Trophoblast cell (in vitro differentiated cells and primary cell): ENCODE results near the gene MAMLD1.

Experiments
- DNase-seq, 2 donors: peaks; one replicate each; pipeline ENCODE4 v3.0.0-alpha.2; 2016
- H2AFZ ChIP-seq: 2 replicates; pipeline ENCODE4 v1.6.1; 2013; ENCODE audit warnings: low read length, moderate library complexity, mild to moderate bottlenecking; ENCODE audit not compliant: insufficient read depth, poor library complexity
- H2AK5ac ChIP-seq: 2 replicates; pipeline ENCODE4 v1.6.1; 2013; ENCODE audit warnings: mild to moderate bottlenecking, low read length
- H2BK120ac ChIP-seq: 2 replicates; pipeline ENCODE4 v1.6.1; 2013; ENCODE audit warnings: low read length, mild to moderate bottlenecking, moderate library complexity; ENCODE audit not compliant: insufficient read depth, poor library complexity
- H2BK12ac ChIP-seq: 2 replicates; pipeline ENCODE4 v1.6.1; 2013; ENCODE audit warnings: mild to moderate bottlenecking, low read length, moderate library complexity
- H2BK5ac ChIP-seq: 2 replicates; pipeline ENCODE4 v1.6.1; 2013; ENCODE audit warnings: low read length, low read depth, moderate library complexity, mild to moderate bottlenecking; ENCODE audit not compliant: poor library complexity
- H3K14ac ChIP-seq: 2 replicates; pipeline ENCODE4 v1.6.1; 2013; ENCODE audit warnings: mild to moderate bottlenecking, low read length
- H3K18ac ChIP-seq: 2 replicates; pipeline ENCODE4 v1.6.1; 2013; ENCODE audit warnings: mild to moderate bottlenecking, low read length
- H3K23ac ChIP-seq: 2 replicates; pipeline ENCODE4 v1.6.1; 2013; ENCODE audit warnings: low read length
- H3K27ac ChIP-seq: 2 replicates; pipeline ENCODE4 v1.5.1; 2013; ENCODE audit warnings: low read depth, mild to moderate bottlenecking, inconsistent platforms, low read length, moderate library complexity
- H3K27me3 ChIP-seq: 2 replicates; pipeline ENCODE4 v1.6.1; 2013; ENCODE audit warnings: inconsistent platforms, mild to moderate bottlenecking, low read length, moderate library complexity; ENCODE audit not compliant: insufficient read depth
- H3K36me3 ChIP-seq, 2 experiments: 1 replicate in 1 of 2; 2 replicates in 1 of 2; pipeline ENCODE4 v1.6.1; 2013; ENCODE audit warnings: low read length in 2 of 2, mild to moderate bottlenecking in 2 of 2, moderate library complexity in 1 of 2; ENCODE audit not compliant: insufficient read depth in 2 of 2, control insufficient read depth in 1 of 2
- H3K4ac ChIP-seq: 2 replicates; pipeline ENCODE4 v1.6.1; 2013; ENCODE audit warnings: low read depth, mild to moderate bottlenecking, low read length, moderate library complexity
- H3K4me1 ChIP-seq, 2 experiments: 1 replicate in 1 of 2; 2 replicates in 1 of 2; pipeline ENCODE4 v1.6.1; 2013; ENCODE audit warnings: low read length in 2 of 2, mild to moderate bottlenecking in 2 of 2, moderate library complexity in 1 of 2; ENCODE audit not compliant: insufficient read depth in 2 of 2, control insufficient read depth in 1 of 2
- H3K4me2 ChIP-seq: 2 replicates; pipeline ENCODE4 v1.6.1; 2013; ENCODE audit warnings: inconsistent platforms, mild to moderate bottlenecking, low read length, moderate library complexity
- H3K4me3 ChIP-seq: 2 replicates; pipeline ENCODE4 v1.5.1; 2013; ENCODE audit warnings: mild to moderate bottlenecking, low read depth, low read length, inconsistent platforms
- H3K79me1 ChIP-seq: one replicate; pipeline ENCODE4 v1.6.1; 2013; ENCODE audit warnings: low read length
- H3K79me2 ChIP-seq: 2 replicates; pipeline ENCODE4 v1.6.1; 2013; ENCODE audit warnings: low read length, mild to moderate bottlenecking; ENCODE audit not compliant: control insufficient read depth, insufficient read depth, poor library complexity
- H3K9ac ChIP-seq: 2 replicates; pipeline ENCODE4 v1.6.1; 2013; ENCODE audit warnings: mild to moderate bottlenecking, low read length
- H3K9me3 ChIP-seq: 2 replicates; pipeline ENCODE4 v1.6.1; 2013; ENCODE audit warnings: low read depth, mild to moderate bottlenecking, control low read depth, inconsistent platforms, low read length; ENCODE audit not compliant: insufficient read depth
- H4K12ac ChIP-seq: 2 replicates; pipeline ENCODE4 v1.6.1; 2013; ENCODE audit warnings: low read depth, mild to moderate bottlenecking, low read length, moderate library complexity
- H4K8ac ChIP-seq: 2 replicates; pipeline ENCODE4 v1.6.1; 2013; ENCODE audit warnings: low read depth, mild to moderate bottlenecking, low read length, moderate library complexity
- H4K91ac ChIP-seq: one replicate; pipeline ENCODE4 v1.6.1; 2013; ENCODE audit warnings: low read depth, mild to moderate bottlenecking, low read length, moderate library complexity
- WGBS: extraction: QIAGEN DNeasy Blood & Tissue Kit; methylation state at CpG from one replicate; pipeline ENCODE4 v1.1.7; 2013; ENCODE audit warnings: missing lambda C conversion rate; ENCODE audit not compliant: insufficient read length, insufficient coverage; ENCODE audit errors: extremely low coverage; 5-methylcytosine and 5-hydroxymethylcytosine counted together

The MAMLD1 gene

GRCh38 chrX:150502091-150502490, 139.0 kb downstream of the MAMLD1 start:
- Histone ChIP-seq H2AFZ (no peak overlapping the region), H4K12ac (no peak overlapping the region), H3K9ac (no peak overlapping the region), H3K27ac (no peak overlapping the region), H3K36me3 (no peaks in the 10 kb centered on the region), H3K23ac (no peak overlapping the region), H3K14ac (no peak overlapping the region), H2BK120ac (no peak overlapping the region), H3K79me2 (no peaks in the 10 kb centered on the region), H2BK12ac (no peak overlapping the region), H3K27me3 (no peaks in the 10 kb centered on the region), H4K8ac (no peak overlapping the region), H4K91ac (no peak overlapping the region), H3K4ac (no peak overlapping the region), H3K4me3 (no peak overlapping the region), H3K18ac (no peak overlapping the region), H2AK5ac (no peak overlapping the region), H3K79me1 (no peaks in the 10 kb centered on the region), H2BK5ac (no peak overlapping the region), H3K4me2 (no peak overlapping the region), H3K9me3 (no peaks in the 10 kb centered on the region), H3K4me1 (no peaks in the 10 kb centered on the region)
- WGBS: no CpG with 5 or more reads among the region's 3 CpGs
- DNase-seq: no peak

GRCh38 chrX:150502979-150503897, 140.1 kb downstream of the MAMLD1 start:
- no CpG with 5 or more reads among the region's 19 CpGs for WGBS

GRCh38 chrX:150503898-150504219, 140.7 kb downstream of the MAMLD1 start:
- no peak for DNase-seq
- Histone ChIP-seq H4K91ac (no peak overlapping the region), H2BK12ac (no peak overlapping the region), H3K4me3 (no peak overlapping the region), H4K8ac (no peak overlapping the region), H3K79me2 (no peaks in the 10 kb centered on the region), H2BK120ac (no peak overlapping the region), H3K9ac (no peak overlapping the region), H3K4ac (no peak overlapping the region), H3K18ac (no peak overlapping the region), H3K27ac (no peak overlapping the region), H3K36me3 (no peaks in the 10 kb centered on the region), H2BK5ac (no peak overlapping the region), H3K4me2 (no peak overlapping the region), H3K14ac (no peak overlapping the region), H3K9me3 (no peaks in the 10 kb centered on the region), H2AK5ac (no peak overlapping the region), H3K23ac (no peak overlapping the region), H3K27me3 (no peaks in the 10 kb centered on the region), H3K79me1 (no peaks in the 10 kb centered on the region), H4K12ac (no peak overlapping the region), H3K4me1 (no peaks in the 10 kb centered on the region), H2AFZ (no peak overlapping the region)
- no CpG with 5 or more reads among the region's 5 CpGs for WGBS

More at GRCh38 chrX:150502979-150503897, 140.1 kb downstream of the MAMLD1 start:
- Histone ChIP-seq H4K8ac (no peak overlapping the region), H3K23ac (no peak overlapping the region), H2BK12ac (no peak overlapping the region), H3K4me1 (no peaks in the 10 kb centered on the region), H3K14ac (no peak overlapping the region), H2BK120ac (no peak overlapping the region), H3K9ac (no peak overlapping the region), H3K9me3 (no peaks in the 10 kb centered on the region), H3K79me2 (no peaks in the 10 kb centered on the region), H3K36me3 (no peaks in the 10 kb centered on the region), H3K4me3 (no peak overlapping the region), H2AK5ac (no peak overlapping the region), H2AFZ (no peak overlapping the region), H3K27ac (no peak overlapping the region), H3K79me1 (no peaks in the 10 kb centered on the region), H3K18ac (no peak overlapping the region), H4K91ac (no peak overlapping the region), H4K12ac (no peak overlapping the region), H3K27me3 (no peaks in the 10 kb centered on the region), H2BK5ac (no peak overlapping the region), H3K4me2 (no peak overlapping the region), H3K4ac (no peak overlapping the region)
- no peak for DNase-seq

GRCh38 chrX:150504397-150505182, 141.5 kb downstream of the MAMLD1 start:
- Histone ChIP-seq H3K36me3 (no peaks in the 10 kb centered on the region), H2AFZ (no peak overlapping the region), H3K79me1 (no peaks in the 10 kb centered on the region), H3K14ac (no peak overlapping the region), H4K12ac (no peak overlapping the region), H2BK120ac (no peak overlapping the region), H4K8ac (no peak overlapping the region), H2BK5ac (no peak overlapping the region), H4K91ac (no peak overlapping the region), H3K18ac (no peak overlapping the region), H3K4ac (no peak overlapping the region), H3K4me3 (no peak overlapping the region), H3K23ac (no peak overlapping the region), H3K79me2 (no peaks in the 10 kb centered on the region), H3K4me2 (no peak overlapping the region), H3K27me3 (no peaks in the 10 kb centered on the region), H3K9me3 (no peaks in the 10 kb centered on the region), H3K27ac (no peak overlapping the region), H2AK5ac (no peak overlapping the region), H3K4me1 (no peaks in the 10 kb centered on the region), H3K9ac (no peak overlapping the region), H2BK12ac (no peak overlapping the region)
- DNase-seq: no peak
- no CpG with 5 or more reads among the region's 9 CpGs for WGBS
